GM18907 (cell line): ENCODE measurements around the gene KANSL3.
"Not testable (repeated sequence)": the region's sequence is repeated elsewhere in the genome, so short reads cannot be mapped to it uniquely, and the experiment has no call there.

Experiments
- ATAC-seq: cut with Tn5 transposase; IDR thresholded peaks from one replicate; pipeline ENCODE4 v1.9.1; 2021; ENCODE audit warnings: mild to moderate bottlenecking, moderate library complexity; ENCODE audit not compliant: unreplicated experiment

The KANSL3 gene

GRCh38 chr2:96564026-96564425, 74.1 kb downstream of the KANSL3 start:
- no peak for ATAC-seq

GRCh38 chr2:96558485-96558884, 79.6 kb downstream of the KANSL3 start:
- ATAC-seq, result no peak

- ATAC-seq, result no peak
Observed at GRCh38 chr2:96558061-96558460, 80.1 kb downstream of the KANSL3 start.

- ATAC-seq, result not testable (repeated sequence)
Observed at GRCh38 chr2:96557421-96557820, 80.7 kb downstream of the KANSL3 start.

- ATAC-seq, result no peak
Observed at GRCh38 chr2:96556441-96557330, 81.4 kb downstream of the KANSL3 start.

- ATAC-seq, result no peak
Observed at GRCh38 chr2:96555146-96555610, 82.9 kb downstream of the KANSL3 start.

- no peak for ATAC-seq
Observed at GRCh38 chr2:96554293-96555145, 83.6 kb downstream of the KANSL3 start.

GRCh38 chr2:96553957-96554292, 84.2 kb downstream of the KANSL3 start:
- not testable (repeated sequence) for ATAC-seq

GRCh38 chr2:96553176-96553956, 84.7 kb downstream of the KANSL3 start:
- ATAC-seq, result no peak

- no peak for ATAC-seq
Observed at GRCh38 chr2:96552315-96553175, 85.6 kb downstream of the KANSL3 start.

- ATAC-seq, result no peak
Observed at GRCh38 chr2:96551605-96552314, 86.4 kb downstream of the KANSL3 start.

- no peak for ATAC-seq
Observed at GRCh38 chr2:96550787-96551604, 87.1 kb downstream of the KANSL3 start.

GRCh38 chr2:96549967-96550786, 87.9 kb downstream of the KANSL3 start:
- no peak for ATAC-seq

- ATAC-seq, result no peak
Observed at GRCh38 chr2:96549466-96549785, 88.7 kb downstream of the KANSL3 start.

GRCh38 chr2:96548558-96549465, 89.3 kb downstream of the KANSL3 start:
- ATAC-seq, result no peak

GRCh38 chr2:96547731-96548171, 90.4 kb downstream of the KANSL3 start:
- ATAC-seq, result no peak

- ATAC-seq, result no peak
Observed at GRCh38 chr2:96547203-96547641, 90.9 kb downstream of the KANSL3 start.
